ENCODE data around the gene BSN.

DNA sequence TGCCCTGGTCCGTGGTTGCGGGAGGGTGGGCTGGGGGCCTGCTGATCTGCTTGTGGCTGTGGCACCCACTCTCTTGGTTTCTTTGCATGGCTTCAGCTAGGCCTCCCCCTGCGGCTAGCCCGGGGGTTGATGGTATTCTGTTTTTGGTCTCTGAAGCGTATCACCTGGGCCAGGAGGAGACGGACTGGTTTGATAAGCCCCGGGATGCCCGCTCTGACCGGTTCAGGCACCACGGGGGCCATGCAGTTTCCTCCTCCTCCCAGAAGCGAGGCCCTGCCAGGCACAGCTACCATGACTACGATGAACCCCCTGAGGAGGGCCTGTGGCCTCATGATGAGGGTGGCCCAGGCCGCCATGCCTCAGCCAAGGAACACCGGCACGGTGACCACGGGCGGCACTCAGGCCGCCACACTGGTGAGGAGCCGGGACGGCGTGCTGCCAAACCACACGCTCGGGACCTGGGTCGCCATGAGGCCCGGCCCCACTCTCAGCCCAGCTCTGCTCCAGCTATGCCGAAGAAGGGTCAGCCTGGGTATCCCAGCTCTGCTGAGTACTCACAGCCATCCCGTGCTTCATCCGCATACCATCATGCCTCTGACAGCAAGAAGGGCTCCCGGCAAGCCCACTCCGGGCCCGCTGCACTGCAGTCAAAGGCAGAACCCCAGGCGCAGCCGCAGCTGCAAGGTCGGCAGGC is 108.6 kb downstream of the BSN start:
- TF ChIP-seq TCF7L2 (IDR thresholded peaks at IDR 0.05; ENCODE audit: low read depth, low read length): no peak
- no peak for TF ChIP-seq CTCF (IDR thresholded peaks at IDR 0.05)
- no peak for TF ChIP-seq POLR2AphosphoS5 (IDR thresholded peaks at IDR 0.05; ENCODE audit: low read depth, low read length)
- no peak for TF ChIP-seq SIN3A (IDR thresholded peaks at IDR 0.05; ENCODE audit: borderline replicate concordance, insufficient read depth, low read depth, low read length)
